Body of pancreas (tissue), 4 donors: ENCODE results near the gene PHAX. TPM values are rescaled to one million over a fixed set of nuclear protein-coding genes. Genes with fewer than 3 reads are reported as not detected.
"Not testable (repeated sequence)": the region's sequence is repeated elsewhere in the genome, so short reads cannot be mapped to it uniquely, and the experiment has no call there.

ENCODE experiments used
- ATAC-seq: fragments of 150-250 bp; one replicate; pipeline ENCODE4 v1.9.1; 2016
- DNase-seq, 4 donors: peaks; one replicate each; pipeline ENCODE4 v3.0.0-alpha.2; 2019
- H3K27ac ChIP-seq, 4 donors: fragments of 200-600 bp; sonication (generic); 1 replicate in 3 of 4; 2 replicates in 1 of 4; pipeline versions ENCODE4 v1.5.1 to v1.6.1; 2016 to 2019; ENCODE audit warnings: mild to moderate bottlenecking in 1 of 4, mixed read lengths in 1 of 4, moderate library complexity in 1 of 4
- H3K27me3 ChIP-seq, 2 donors: fragments of 200-600 bp; sonication (generic); one replicate each; pipeline ENCODE4 v1.6.0; 2016; ENCODE audit warnings: mild to moderate bottlenecking in 1 of 2
- H3K36me3 ChIP-seq, 2 donors: fragments of 200-600 bp; sonication (generic); replicated peaks in 1 of 2; 2 replicates each; pipeline ENCODE4 v1.5.1; 2016; ENCODE audit warnings: low read depth in 2 of 2; ENCODE audit not compliant: insufficient read depth in 1 of 2
- H3K4me1 ChIP-seq: fragments of 200-600 bp; sonication (generic); one replicate; pipeline ENCODE4 v1.6.0; 2016
- H3K4me3 ChIP-seq, 2 donors: fragments of 200-600 bp; sonication (generic); 1 replicate in 1 of 2; 2 replicates in 1 of 2; pipeline ENCODE4 v1.5.1; 2016 to 2019
- H3K9me3 ChIP-seq, 3 donors: fragments of 200-600 bp; sonication (generic); 1 replicate in 2 of 3; 2 replicates in 1 of 3; pipeline ENCODE4 v1.5.1; 2016
- POLR2A ChIP-seq, 3 donors: fragments of 450-650 bp; IDR thresholded peaks; one replicate each; pipeline ENCODE4 v1.6.1; 2016; ENCODE audit warnings: antibody characterized with exemption in 3 of 3, mild to moderate bottlenecking in 2 of 3
- WGBS, 2 donors: methylation state at CpG; one replicate each; pipeline ENCODE4 v1.1.5; 2017; 5-methylcytosine and 5-hydroxymethylcytosine counted together
- intact Hi-C: fragments of 100-400 bp; cut with DNase I; formaldehyde crosslinking; loops from one replicate; pipeline ENCODE4 v1.15.1; 2023
- total RNA-seq, 2 donors: library from RNA; depleted of rRNA; stranded (reverse); fragments of >200 nt; gene quantifications; one replicate each; pipeline ENCODE4 v1.1.0, GENCODE V29; 2016
- TF ChIP-seq, protein P1 (sequence below), 7 experiments: fragments of 450-650 bp in 4 of 7; fragments of 200-600 bp in 3 of 7; sonication (generic) in 3 of 7; IDR thresholded peaks; one replicate each; pipeline ENCODE4 v1.5.1; 2016 to 2019; ENCODE audit warnings: antibody characterized with exemption in 7 of 7

The PHAX gene
- total RNA-seq, 2 donors from 2014 or later: 24.6 to 26.7 TPM

DNA sequence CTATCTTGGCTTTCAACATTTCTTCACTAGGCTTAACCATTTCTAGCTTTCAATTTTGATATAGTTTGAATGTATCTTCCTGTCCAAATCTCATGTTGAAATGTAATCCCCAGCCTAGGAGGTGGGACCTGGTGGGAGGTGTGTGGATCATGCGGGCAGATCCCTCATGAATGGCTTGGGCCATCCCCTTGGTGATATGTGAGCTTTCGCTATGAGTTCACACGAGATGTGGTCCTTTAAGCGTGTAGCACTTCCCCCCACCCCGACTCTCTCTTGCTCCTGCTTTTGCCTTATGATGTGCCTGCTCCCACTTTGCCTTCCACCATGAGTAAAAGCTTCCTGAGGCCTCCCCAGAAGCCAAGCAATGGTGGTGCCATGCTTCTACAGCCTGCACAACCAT is 40.6 kb downstream of the PHAX start:
- intact Hi-C loops: no loop called here
- Histone ChIP-seq H3K9me3 (no peaks in the 10 kb centered on the region), H3K27ac (no peak overlapping the region), H3K36me3 (no peaks in the 10 kb centered on the region), H3K4me1 (no peaks in the 10 kb centered on the region), H3K4me3 (no peak overlapping the region), H3K27me3 (no peaks in the 10 kb centered on the region)
- DNase-seq (no peak), ATAC-seq (no peak)
- TF ChIP-seq POLR2A (IDR thresholded peaks at IDR 0.05): no peak
- TF ChIP-seq, protein P1, sequence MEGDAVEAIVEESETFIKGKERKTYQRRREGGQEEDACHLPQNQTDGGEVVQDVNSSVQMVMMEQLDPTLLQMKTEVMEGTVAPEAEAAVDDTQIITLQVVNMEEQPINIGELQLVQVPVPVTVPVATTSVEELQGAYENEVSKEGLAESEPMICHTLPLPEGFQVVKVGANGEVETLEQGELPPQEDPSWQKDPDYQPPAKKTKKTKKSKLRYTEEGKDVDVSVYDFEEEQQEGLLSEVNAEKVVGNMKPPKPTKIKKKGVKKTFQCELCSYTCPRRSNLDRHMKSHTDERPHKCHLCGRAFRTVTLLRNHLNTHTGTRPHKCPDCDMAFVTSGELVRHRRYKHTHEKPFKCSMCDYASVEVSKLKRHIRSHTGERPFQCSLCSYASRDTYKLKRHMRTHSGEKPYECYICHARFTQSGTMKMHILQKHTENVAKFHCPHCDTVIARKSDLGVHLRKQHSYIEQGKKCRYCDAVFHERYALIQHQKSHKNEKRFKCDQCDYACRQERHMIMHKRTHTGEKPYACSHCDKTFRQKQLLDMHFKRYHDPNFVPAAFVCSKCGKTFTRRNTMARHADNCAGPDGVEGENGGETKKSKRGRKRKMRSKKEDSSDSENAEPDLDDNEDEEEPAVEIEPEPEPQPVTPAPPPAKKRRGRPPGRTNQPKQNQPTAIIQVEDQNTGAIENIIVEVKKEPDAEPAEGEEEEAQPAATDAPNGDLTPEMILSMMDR (IDR thresholded peaks at IDR 0.05): no peak
- WGBS, 2 donors: 86 to 98% methylated on average over 5 of the region's 5 CpGs

DNA sequence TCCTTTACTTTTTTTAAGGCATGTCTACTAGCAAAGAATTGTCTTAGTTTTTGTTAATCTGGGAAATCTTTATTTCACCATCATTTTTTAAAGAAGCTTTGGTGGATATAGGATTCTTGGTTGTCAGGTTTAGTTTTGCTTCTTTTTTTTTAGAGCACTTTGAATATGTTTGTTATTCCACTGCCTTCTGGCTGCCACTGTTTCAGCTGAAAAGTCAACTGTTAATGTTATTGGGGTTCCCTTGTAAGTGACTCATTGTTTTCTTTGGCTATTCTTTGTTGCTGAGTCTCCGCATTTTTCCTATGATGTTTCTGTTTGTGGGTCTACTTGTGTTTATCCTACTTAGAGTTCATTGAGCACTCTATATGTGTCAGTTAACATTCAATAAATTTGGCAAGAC is 44.4 kb downstream of the PHAX start:
- 91 to 100% methylated on average over 1 of the region's 1 CpG for WGBS, 2 donors
- Histone ChIP-seq H3K4me1 (peaks cover 6% of the 10 kb centered on the region), H3K9me3 (no peaks in the 10 kb centered on the region), H3K27ac (no peak overlapping the region), H3K4me3 (no peak overlapping the region), H3K27me3 (no peaks in the 10 kb centered on the region), H3K36me3 (no peaks in the 10 kb centered on the region)
- intact Hi-C loops: no loop called here
- no peak for DNase-seq
- no peak for TF ChIP-seq POLR2A (IDR thresholded peaks at IDR 0.05)
- TF ChIP-seq, protein P1 (IDR thresholded peaks at IDR 0.05): no peak
- no peak for ATAC-seq

DNA sequence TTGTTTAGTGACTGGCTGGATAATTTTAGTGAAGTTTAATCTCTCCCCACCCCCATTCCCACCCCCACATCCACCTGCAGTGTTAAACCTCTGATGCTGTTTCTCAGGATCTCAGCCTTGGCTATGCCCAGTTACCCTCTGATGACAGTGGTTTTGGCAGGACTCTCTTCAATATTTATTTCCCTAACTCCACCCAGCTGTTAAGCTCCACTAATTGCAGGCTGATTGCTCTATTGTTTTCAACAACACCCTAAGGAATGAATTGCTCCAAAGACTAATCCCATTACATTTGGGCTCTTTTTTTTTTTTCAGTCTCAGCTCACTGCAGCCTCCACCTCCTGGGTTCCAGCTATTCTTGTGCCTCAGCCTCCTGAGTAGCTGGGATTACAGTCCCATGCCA is 46.3 kb downstream of the PHAX start:
- intact Hi-C loops: no loop called here
- ATAC-seq: no peak

DNA sequence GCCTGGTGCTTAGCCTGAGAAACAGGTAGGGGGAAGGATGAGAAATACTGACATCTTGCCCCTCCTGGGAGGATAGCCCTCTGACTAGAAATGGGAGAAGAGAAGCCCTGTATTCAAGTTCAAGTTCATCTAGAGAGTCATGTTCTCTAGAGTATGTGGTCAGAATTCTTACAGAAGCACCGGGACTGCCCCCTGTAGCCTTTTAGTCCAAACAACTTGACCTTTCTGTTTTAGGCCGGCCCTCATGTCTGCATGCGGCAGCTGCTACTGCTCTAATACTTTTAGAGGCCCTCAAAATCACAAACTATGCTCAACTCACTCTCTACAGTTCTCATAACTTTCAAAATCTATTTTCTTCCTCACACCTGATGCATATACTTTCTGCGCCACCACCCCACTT is 47.7 kb downstream of the PHAX start:
- H3K27ac ChIP-seq: no peak overlapping the region
- ATAC-seq: no peak
- 91 to 96% methylated on average over 4 of the region's 4 CpGs for WGBS, 2 donors

More for the DNA sequence above, 46.3 kb downstream of the PHAX start:
- no peak overlapping the region for H3K27ac ChIP-seq
- H3K27me3 ChIP-seq: no peaks in the 10 kb centered on the region
- H3K4me1 ChIP-seq: peaks cover 12% of the 10 kb centered on the region
- no peaks in the 10 kb centered on the region for H3K36me3 ChIP-seq
- H3K9me3 ChIP-seq: no peaks in the 10 kb centered on the region
- H3K4me3 ChIP-seq: no peak overlapping the region
- no peak for DNase-seq
- TF ChIP-seq, protein P1 (IDR thresholded peaks at IDR 0.05): no peak
- no peak for TF ChIP-seq POLR2A (IDR thresholded peaks at IDR 0.05)

DNA sequence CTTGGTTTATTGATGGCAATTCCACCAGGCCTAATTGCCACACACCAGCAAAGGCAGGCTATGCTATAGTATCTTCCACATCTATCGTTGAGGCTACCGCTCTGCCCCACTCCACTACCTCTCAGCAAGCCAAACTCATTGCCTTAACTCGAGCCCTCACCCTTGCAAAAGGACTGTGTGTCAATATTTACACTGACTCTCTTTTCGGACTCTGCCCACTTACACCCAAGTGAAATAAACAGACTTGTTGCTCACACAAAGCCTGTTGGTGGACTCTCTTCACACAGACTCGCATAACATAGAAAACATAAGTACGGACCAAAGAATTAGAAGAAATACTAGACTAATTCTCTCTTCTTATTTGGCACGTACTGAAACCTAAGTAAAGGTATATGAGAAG is 48.3 kb downstream of the PHAX start:
- peaks cover 14% of the 10 kb centered on the region for H3K4me1 ChIP-seq
- H3K36me3 ChIP-seq, ATAC-seq, intact Hi-C loops, H3K4me3 ChIP-seq, H3K27me3 ChIP-seq, H3K27ac ChIP-seq, H3K9me3 ChIP-seq: not testable (repeated sequence)
- 39 to 40% methylated on average over 7 of the region's 7 CpGs for WGBS, 2 donors
- DNase-seq: peak in 1 of 4 donors; percentile 8

More for the DNA sequence above, 47.7 kb downstream of the PHAX start:
- no peak overlapping the region for H3K4me3 ChIP-seq
- H3K27me3 ChIP-seq: no peaks in the 10 kb centered on the region
- intact Hi-C loops: no loop called here
- no peak for TF ChIP-seq POLR2A (IDR thresholded peaks at IDR 0.05)
- TF ChIP-seq, protein P1 (IDR thresholded peaks at IDR 0.05): no peak
- H3K36me3 ChIP-seq: no peaks in the 10 kb centered on the region
- no peaks in the 10 kb centered on the region for H3K9me3 ChIP-seq
- peaks cover 12% of the 10 kb centered on the region for H3K4me1 ChIP-seq
- no peak for DNase-seq

DNA sequence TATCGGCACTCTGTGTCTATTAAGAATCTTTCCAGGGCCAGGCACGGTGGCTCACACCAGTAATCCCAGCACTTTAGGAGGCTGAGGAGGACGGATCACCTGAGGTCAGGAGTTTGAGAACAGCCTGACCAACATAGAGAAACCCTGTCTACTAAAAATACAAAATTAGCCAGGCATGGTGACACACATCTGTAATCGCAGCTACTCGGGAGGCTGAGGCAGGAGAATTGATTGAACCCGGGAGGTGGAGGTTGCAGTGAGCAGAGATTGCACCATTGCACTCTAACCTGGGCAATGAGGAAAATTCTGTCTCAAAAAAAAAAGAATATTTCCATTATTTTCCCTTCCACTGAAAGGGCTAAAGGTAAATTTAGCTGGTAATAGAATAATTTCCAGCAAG is 49.0 kb downstream of the PHAX start:
- ATAC-seq, H3K36me3 ChIP-seq, H3K27ac ChIP-seq, intact Hi-C loops, DNase-seq, H3K4me3 ChIP-seq, H3K27me3 ChIP-seq, H3K9me3 ChIP-seq: not testable (repeated sequence)
- H3K4me1 ChIP-seq: peaks cover 18% of the 10 kb centered on the region
- WGBS, 2 donors: 78 to 83% methylated on average over 6 of the region's 6 CpGs
